ENCODE measurements around the gene HSD3B7. TPM values are rescaled to one million over a fixed set of nuclear protein-coding genes. Genes with fewer than 3 reads are reported as not detected.
A peak's percentile ranks its signal among the peaks of the same experiment; 100 is the strongest.

Gene HSD3B7
- total RNA-seq, 1 experiment from 2014 or later: 28.9 TPM

- no peak for DNase-seq (ENCODE audit: low spot score)
Measured at GRCh38 chr16:30982548-30983288, 2.3 kb upstream of the HSD3B7 start.

GRCh38 chr16:30983289-30983889, 1.6 kb upstream of the HSD3B7 start:
- DNase-seq (ENCODE audit: low spot score): no peak

- DNase-seq (ENCODE audit: low spot score): no peak
Measured at GRCh38 chr16:30983898-30984610, 953 bp upstream of the HSD3B7 start.

- DNase-seq (ENCODE audit: low spot score): peak; percentile 82
Measured at GRCh38 chr16:30985401-30986128, 558 bp downstream of the HSD3B7 start.

- DNase-seq (ENCODE audit: low spot score): no peak
Measured at GRCh38 chr16:30986129-30986991, 1.4 kb downstream of the HSD3B7 start.

- no peak for DNase-seq (ENCODE audit: low spot score)
Measured at GRCh38 chr16:30987581-30988190, 2.7 kb downstream of the HSD3B7 start.

- DNase-seq (ENCODE audit: low spot score): no peak
Measured at GRCh38 chr16:30989469-30990047, 4.6 kb downstream of the HSD3B7 start.

- no peak for DNase-seq (ENCODE audit: low spot score)
Measured at GRCh38 chr16:30990105-30990504, 5.1 kb downstream of the HSD3B7 start.

- DNase-seq (ENCODE audit: low spot score): no peak
Measured at GRCh38 chr16:30991052-30991451, 6.0 kb downstream of the HSD3B7 start.

- no peak for DNase-seq (ENCODE audit: low spot score)
Measured at GRCh38 chr16:30992276-30992780, 7.3 kb downstream of the HSD3B7 start.

- no peak for DNase-seq (ENCODE audit: low spot score)
Measured at GRCh38 chr16:30992931-30993816, 8.2 kb downstream of the HSD3B7 start.

- DNase-seq (ENCODE audit: low spot score): no peak
Measured at GRCh38 chr16:30995927-30996323, 10.9 kb downstream of the HSD3B7 start.

GRCh38 chr16:30996324-30996984, 11.4 kb downstream of the HSD3B7 start:
- no peak for DNase-seq (ENCODE audit: low spot score)

GRCh38 chr16:30996985-30997724, 12.1 kb downstream of the HSD3B7 start:
- DNase-seq (ENCODE audit: low spot score): peak; percentile 33

GRCh38 chr16:30997725-30998711, 13.0 kb downstream of the HSD3B7 start:
- DNase-seq (ENCODE audit: low spot score): no peak
